ENCODE measurements around the gene UBE2D3. TPM values are rescaled to one million over a fixed set of nuclear protein-coding genes. Genes with fewer than 3 reads are reported as not detected.

The UBE2D3 gene
- total RNA-seq, 2 donors from 2014 or later = 149 to 323 TPM

DNA sequence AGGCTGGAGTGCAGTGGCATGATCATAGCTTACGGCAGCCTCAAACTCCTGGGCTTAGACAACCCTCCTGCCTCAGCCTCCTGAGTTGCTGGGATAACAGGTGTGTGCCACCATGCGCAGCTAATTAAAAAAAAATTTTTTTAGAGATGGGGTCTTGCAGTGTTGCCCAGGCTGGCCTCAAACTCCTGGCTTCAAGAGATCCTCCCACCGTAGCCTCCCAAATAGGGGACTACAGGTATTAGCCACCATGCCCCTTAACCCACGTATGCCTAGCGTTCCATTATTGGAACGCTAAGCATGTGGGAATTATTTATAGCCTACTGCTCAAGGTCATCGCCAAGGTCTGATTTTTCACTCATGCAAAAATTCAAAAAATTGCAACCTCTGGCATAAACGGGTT lies 20.3 kb upstream of the UBE2D3 start:
- TF ChIP-seq, protein P1, sequence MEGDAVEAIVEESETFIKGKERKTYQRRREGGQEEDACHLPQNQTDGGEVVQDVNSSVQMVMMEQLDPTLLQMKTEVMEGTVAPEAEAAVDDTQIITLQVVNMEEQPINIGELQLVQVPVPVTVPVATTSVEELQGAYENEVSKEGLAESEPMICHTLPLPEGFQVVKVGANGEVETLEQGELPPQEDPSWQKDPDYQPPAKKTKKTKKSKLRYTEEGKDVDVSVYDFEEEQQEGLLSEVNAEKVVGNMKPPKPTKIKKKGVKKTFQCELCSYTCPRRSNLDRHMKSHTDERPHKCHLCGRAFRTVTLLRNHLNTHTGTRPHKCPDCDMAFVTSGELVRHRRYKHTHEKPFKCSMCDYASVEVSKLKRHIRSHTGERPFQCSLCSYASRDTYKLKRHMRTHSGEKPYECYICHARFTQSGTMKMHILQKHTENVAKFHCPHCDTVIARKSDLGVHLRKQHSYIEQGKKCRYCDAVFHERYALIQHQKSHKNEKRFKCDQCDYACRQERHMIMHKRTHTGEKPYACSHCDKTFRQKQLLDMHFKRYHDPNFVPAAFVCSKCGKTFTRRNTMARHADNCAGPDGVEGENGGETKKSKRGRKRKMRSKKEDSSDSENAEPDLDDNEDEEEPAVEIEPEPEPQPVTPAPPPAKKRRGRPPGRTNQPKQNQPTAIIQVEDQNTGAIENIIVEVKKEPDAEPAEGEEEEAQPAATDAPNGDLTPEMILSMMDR (IDR thresholded peaks at IDR 0.05) = no peak
- TF ChIP-seq POLR2A (IDR thresholded peaks at IDR 0.05) = no peak
- intact Hi-C loops (cut with DNase I) = no loop called here
- Histone ChIP-seq H3K27me3 (no peaks in the 10 kb centered on the region), H3K27ac (no peak overlapping the region), H3K36me3 (replicated peaks in 1 of 2; ENCODE audit: insufficient read depth in 1 of 2, low read depth in 2 of 2) (no peaks in the 10 kb centered on the region), H3K4me3 (no peak overlapping the region), H3K9me3 (no peaks in the 10 kb centered on the region), H3K4me1 (no peaks in the 10 kb centered on the region)
- WGBS, 2 donors = 88 to 97% methylated on average over 8 of the region's 8 CpGs
- DNase-seq (no peak), ATAC-seq (no peak)

DNA sequence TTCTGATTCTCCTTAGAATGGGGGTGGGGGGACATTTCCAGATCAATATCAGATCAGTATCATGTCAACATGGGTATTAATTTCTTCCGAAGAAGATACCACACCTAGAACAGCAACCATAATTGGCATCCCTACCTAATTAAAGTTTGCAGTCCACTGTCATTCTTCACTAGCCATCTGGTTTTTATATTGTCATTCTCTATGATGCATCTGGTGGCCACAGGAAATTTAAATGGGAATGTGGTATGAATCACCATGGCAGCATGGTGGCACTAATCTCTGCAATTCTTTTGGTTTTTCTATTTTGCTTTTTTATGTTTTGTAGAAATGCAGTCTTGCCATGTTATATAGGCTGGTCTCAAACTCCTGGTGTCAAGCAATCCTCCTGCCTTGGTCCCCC lies 16.6 kb upstream of the UBE2D3 start:
- Histone ChIP-seq H3K36me3 (replicated peaks in 1 of 2; ENCODE audit: insufficient read depth in 1 of 2, low read depth in 2 of 2) (no peaks in the 10 kb centered on the region), H3K27ac (no peak overlapping the region)

DNA sequence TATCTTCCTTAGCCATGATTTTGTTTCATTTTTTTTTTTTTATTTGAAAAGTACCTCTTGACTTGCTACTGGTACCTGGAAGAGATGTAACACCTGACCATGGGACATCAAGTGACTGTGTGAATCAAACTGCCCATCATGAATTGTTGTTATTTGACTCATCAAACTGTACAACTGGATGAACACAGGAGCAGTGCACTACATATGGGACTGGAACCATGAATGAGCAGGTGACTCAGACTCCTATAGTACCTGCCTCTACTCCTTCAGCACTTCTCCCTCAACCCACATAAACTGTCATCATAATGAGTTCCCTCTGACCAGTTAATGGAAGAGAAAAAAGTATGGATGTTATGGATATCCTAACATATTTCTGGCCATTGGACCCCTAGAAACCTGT lies 15.9 kb upstream of the UBE2D3 start:
- intact Hi-C loops (cut with DNase I) = no loop called here
- H3K4me3 ChIP-seq = no peak overlapping the region
- H3K4me1 ChIP-seq = no peaks in the 10 kb centered on the region

More for the DNA sequence above, 16.6 kb upstream of the UBE2D3 start:
- H3K9me3 ChIP-seq = no peaks in the 10 kb centered on the region
- no peak for TF ChIP-seq POLR2A (IDR thresholded peaks at IDR 0.05)
- TF ChIP-seq, protein P1 (IDR thresholded peaks at IDR 0.05) = no peak
- ATAC-seq (no peak), DNase-seq (no peak)
- H3K27me3 ChIP-seq = no peaks in the 10 kb centered on the region
- intact Hi-C loops (cut with DNase I) = no loop called here
- no peak overlapping the region for H3K4me3 ChIP-seq
- 95 to 100% methylated on average over 1 of the region's 1 CpG for WGBS, 2 donors
- no peaks in the 10 kb centered on the region for H3K4me1 ChIP-seq

DNA sequence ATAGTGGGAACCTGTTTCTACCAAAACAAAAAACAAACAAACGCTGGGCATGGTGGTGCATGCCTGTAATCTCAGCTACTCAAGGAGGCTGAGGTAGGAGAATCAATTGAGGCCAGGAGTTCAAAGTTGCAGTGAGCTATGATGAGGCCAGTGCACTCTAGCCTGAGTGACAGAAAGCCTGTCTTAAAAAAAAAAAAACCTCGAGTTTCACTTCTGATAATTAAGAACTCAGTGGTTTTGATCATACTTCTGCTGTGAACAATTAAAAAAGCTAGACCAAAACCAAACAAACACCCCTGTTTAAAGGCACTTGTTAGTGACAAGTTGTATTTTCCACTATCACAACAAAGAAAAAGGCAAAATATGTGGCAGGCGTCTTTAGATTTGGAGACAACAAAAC lies 15.0 kb upstream of the UBE2D3 start:
- WGBS, 2 donors = 85 to 88% methylated on average over 3 of the region's 3 CpGs
- H3K27ac ChIP-seq = no peak overlapping the region
- no peaks in the 10 kb centered on the region for H3K9me3 ChIP-seq
- no peak for TF ChIP-seq POLR2A (IDR thresholded peaks at IDR 0.05)
- TF ChIP-seq, protein P1 (IDR thresholded peaks at IDR 0.05) = no peak
- H3K27me3 ChIP-seq = no peaks in the 10 kb centered on the region
- intact Hi-C loops (cut with DNase I) = no loop called here
- DNase-seq (no peak), ATAC-seq (no peak)
- H3K36me3 ChIP-seq (replicated peaks in 1 of 2; ENCODE audit: insufficient read depth in 1 of 2, low read depth in 2 of 2) = no peaks in the 10 kb centered on the region
- no peaks in the 10 kb centered on the region for H3K4me1 ChIP-seq
- H3K4me3 ChIP-seq = no peak overlapping the region

More for the DNA sequence above, 15.9 kb upstream of the UBE2D3 start:
- no peaks in the 10 kb centered on the region for H3K36me3 ChIP-seq (replicated peaks in 1 of 2; ENCODE audit: insufficient read depth in 1 of 2, low read depth in 2 of 2)
- DNase-seq (no peak), ATAC-seq (no peak)
- TF ChIP-seq POLR2A (IDR thresholded peaks at IDR 0.05) = no peak
- TF ChIP-seq, protein P1 (IDR thresholded peaks at IDR 0.05) = no peak
- no peaks in the 10 kb centered on the region for H3K27me3 ChIP-seq
- H3K9me3 ChIP-seq = no peaks in the 10 kb centered on the region
- H3K27ac ChIP-seq = no peak overlapping the region

DNA sequence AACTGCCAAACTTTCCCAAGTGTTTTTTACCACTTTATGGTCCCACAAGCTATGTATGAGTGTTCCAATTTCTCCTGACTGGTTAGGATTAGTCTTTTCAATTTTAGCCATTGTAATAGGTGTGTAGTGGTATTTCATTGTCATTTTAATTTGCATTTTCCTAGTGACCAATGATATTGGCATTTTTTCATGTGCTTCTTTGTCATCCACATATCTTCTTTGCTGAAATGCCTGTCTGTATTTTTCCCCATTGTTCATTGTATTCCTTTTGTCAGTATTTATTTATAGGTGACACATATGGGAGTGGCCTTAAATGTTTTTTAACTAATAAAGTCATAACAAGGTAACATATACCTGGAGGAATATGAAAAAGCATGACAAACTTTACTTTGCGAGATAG lies 9.2 kb upstream of the UBE2D3 start:
- Histone ChIP-seq H3K9me3 (no peaks in the 10 kb centered on the region), H3K36me3 (replicated peaks in 1 of 2; ENCODE audit: insufficient read depth in 1 of 2, low read depth in 2 of 2) (no peaks in the 10 kb centered on the region), H3K4me1 (peaks cover 8% of the 10 kb centered on the region), H3K4me3 (no peak overlapping the region), H3K27me3 (no peaks in the 10 kb centered on the region), H3K27ac (no peak overlapping the region)
- WGBS, 2 donors = 97% methylated on average over 1 of the region's 1 CpG
- TF ChIP-seq POLR2A (IDR thresholded peaks at IDR 0.05) = no peak
- TF ChIP-seq, protein P1 (IDR thresholded peaks at IDR 0.05) = no peak
- no peak for ATAC-seq
- intact Hi-C loops (cut with DNase I) = no loop called here
- no peak for DNase-seq
